Measurements from ENCODE around the gene PSMC3.

PSMC3 gene

GRCh38 chr11:47464483-47464882 lies 38.2 kb upstream of the PSMC3 start:
- TF ChIP-seq FOXM1 (IDR thresholded peaks at IDR 0.05; ENCODE audit: borderline replicate concordance, low read depth) (no peak), NFIC (IDR thresholded peaks at IDR 0.05) (no peak), EGR1 (IDR thresholded peaks at IDR 0.05) (no peak), TAF1 (IDR thresholded peaks at IDR 0.05; ENCODE audit: low read depth) (no peak), EP300 (IDR thresholded peaks at IDR 0.05; ENCODE audit: borderline replicate concordance) (no peak), TEAD4 (IDR thresholded peaks at IDR 0.05) (no peak), ZBTB7A (IDR thresholded peaks at IDR 0.05; ENCODE audit: low read depth) (no peak), CEBPB (IDR thresholded peaks at IDR 0.05) (no peak), YY1 (IDR thresholded peaks at IDR 0.05; ENCODE audit: low read depth) (no peak), TCF12 (IDR thresholded peaks at IDR 0.05; ENCODE audit: low read depth) (no peak), CREB1 (IDR thresholded peaks at IDR 0.05; ENCODE audit: low read depth) (no peak)
- TF ChIP-seq, protein P1, sequence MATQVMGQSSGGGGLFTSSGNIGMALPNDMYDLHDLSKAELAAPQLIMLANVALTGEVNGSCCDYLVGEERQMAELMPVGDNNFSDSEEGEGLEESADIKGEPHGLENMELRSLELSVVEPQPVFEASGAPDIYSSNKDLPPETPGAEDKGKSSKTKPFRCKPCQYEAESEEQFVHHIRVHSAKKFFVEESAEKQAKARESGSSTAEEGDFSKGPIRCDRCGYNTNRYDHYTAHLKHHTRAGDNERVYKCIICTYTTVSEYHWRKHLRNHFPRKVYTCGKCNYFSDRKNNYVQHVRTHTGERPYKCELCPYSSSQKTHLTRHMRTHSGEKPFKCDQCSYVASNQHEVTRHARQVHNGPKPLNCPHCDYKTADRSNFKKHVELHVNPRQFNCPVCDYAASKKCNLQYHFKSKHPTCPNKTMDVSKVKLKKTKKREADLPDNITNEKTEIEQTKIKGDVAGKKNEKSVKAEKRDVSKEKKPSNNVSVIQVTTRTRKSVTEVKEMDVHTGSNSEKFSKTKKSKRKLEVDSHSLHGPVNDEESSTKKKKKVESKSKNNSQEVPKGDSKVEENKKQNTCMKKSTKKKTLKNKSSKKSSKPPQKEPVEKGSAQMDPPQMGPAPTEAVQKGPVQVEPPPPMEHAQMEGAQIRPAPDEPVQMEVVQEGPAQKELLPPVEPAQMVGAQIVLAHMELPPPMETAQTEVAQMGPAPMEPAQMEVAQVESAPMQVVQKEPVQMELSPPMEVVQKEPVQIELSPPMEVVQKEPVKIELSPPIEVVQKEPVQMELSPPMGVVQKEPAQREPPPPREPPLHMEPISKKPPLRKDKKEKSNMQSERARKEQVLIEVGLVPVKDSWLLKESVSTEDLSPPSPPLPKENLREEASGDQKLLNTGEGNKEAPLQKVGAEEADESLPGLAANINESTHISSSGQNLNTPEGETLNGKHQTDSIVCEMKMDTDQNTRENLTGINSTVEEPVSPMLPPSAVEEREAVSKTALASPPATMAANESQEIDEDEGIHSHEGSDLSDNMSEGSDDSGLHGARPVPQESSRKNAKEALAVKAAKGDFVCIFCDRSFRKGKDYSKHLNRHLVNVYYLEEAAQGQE (IDR thresholded peaks at IDR 0.05; ENCODE audit: low read depth) = no peak
- TF ChIP-seq, protein P2, sequence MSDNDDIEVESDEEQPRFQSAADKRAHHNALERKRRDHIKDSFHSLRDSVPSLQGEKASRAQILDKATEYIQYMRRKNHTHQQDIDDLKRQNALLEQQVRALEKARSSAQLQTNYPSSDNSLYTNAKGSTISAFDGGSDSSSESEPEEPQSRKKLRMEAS (IDR thresholded peaks at IDR 0.05) = no peak

DNA sequence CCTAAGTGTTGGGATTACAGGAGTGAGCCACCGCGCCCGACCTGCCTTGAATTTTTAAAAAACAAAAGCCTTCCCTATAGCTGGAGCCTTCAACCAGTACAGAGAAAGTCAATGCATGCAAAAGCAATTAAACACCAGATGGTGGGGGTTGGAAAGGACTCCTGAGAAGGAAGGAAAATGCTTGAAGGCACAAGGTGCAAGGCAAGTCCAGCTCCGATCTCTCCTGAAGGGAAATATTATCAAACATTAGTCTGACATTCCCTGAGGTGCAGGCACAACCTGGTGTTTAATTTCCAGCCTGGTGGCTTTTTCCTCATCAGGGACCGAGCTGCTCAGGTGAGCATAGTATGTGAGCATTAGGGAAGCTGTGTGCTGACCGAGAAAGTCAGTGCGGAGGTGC lies 35.6 kb upstream of the PSMC3 start:
- TF ChIP-seq CREB1 (IDR thresholded peaks at IDR 0.05; ENCODE audit: low read depth) (no peak), EP300 (IDR thresholded peaks at IDR 0.05; ENCODE audit: borderline replicate concordance) (no peak), EGR1 (IDR thresholded peaks at IDR 0.05) (no peak), TAF1 (IDR thresholded peaks at IDR 0.05; ENCODE audit: low read depth) (no peak), TEAD4 (IDR thresholded peaks at IDR 0.05) (no peak), FOXM1 (IDR thresholded peaks at IDR 0.05; ENCODE audit: borderline replicate concordance, low read depth) (no peak), RAD21 (IDR thresholded peaks at IDR 0.05; ENCODE audit: low read depth) (no peak), YY1 (IDR thresholded peaks at IDR 0.05; ENCODE audit: low read depth) (no peak), ZBTB7A (IDR thresholded peaks at IDR 0.05; ENCODE audit: low read depth) (no peak), NFIC (IDR thresholded peaks at IDR 0.05) (no peak), CEBPB (IDR thresholded peaks at IDR 0.05) (no peak), TCF12 (IDR thresholded peaks at IDR 0.05; ENCODE audit: low read depth) (no peak)
- TF ChIP-seq, protein P3, sequence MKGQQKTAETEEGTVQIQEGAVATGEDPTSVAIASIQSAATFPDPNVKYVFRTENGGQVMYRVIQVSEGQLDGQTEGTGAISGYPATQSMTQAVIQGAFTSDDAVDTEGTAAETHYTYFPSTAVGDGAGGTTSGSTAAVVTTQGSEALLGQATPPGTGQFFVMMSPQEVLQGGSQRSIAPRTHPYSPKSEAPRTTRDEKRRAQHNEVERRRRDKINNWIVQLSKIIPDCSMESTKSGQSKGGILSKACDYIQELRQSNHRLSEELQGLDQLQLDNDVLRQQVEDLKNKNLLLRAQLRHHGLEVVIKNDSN (IDR thresholded peaks at IDR 0.05) = no peak
- TF ChIP-seq, protein P2 (IDR thresholded peaks at IDR 0.05) = no peak
- TF ChIP-seq, protein P1 (IDR thresholded peaks at IDR 0.05; ENCODE audit: low read depth) = no peak

- TF ChIP-seq TCF12 (IDR thresholded peaks at IDR 0.05; ENCODE audit: low read depth) = no peak
Measured at GRCh38 chr11:47460571-47461235, 34.5 kb upstream of the PSMC3 start.

GRCh38 chr11:47454258-47454671 lies 28.0 kb upstream of the PSMC3 start:
- TF ChIP-seq RAD21 (IDR thresholded peaks at IDR 0.05; ENCODE audit: low read depth) (peak; percentile 77), CEBPB (IDR thresholded peaks at IDR 0.05) (peak; percentile 68)

- TF ChIP-seq NFIC (IDR thresholded peaks at IDR 0.05) (no peak), TAF1 (IDR thresholded peaks at IDR 0.05; ENCODE audit: low read depth) (no peak), CREB1 (IDR thresholded peaks at IDR 0.05; ENCODE audit: low read depth) (no peak), TEAD4 (IDR thresholded peaks at IDR 0.05) (no peak), TCF12 (IDR thresholded peaks at IDR 0.05; ENCODE audit: low read depth) (no peak), CEBPB (IDR thresholded peaks at IDR 0.05) (no peak), EP300 (IDR thresholded peaks at IDR 0.05; ENCODE audit: borderline replicate concordance) (no peak), FOXM1 (IDR thresholded peaks at IDR 0.05; ENCODE audit: borderline replicate concordance, low read depth) (no peak), ZBTB7A (IDR thresholded peaks at IDR 0.05; ENCODE audit: low read depth) (no peak), YY1 (IDR thresholded peaks at IDR 0.05; ENCODE audit: low read depth) (no peak)
- TF ChIP-seq, protein P1 (IDR thresholded peaks at IDR 0.05; ENCODE audit: low read depth) = no peak
- TF ChIP-seq, protein P3 (IDR thresholded peaks at IDR 0.05) = no peak
Measured at GRCh38 chr11:47453365-47453764, 27.1 kb upstream of the PSMC3 start.

All from Ishikawa (cell line).